Astrocyte (in vitro differentiated cells and primary cell): ENCODE results near the gene FGF22. TPM values are rescaled to one million over a fixed set of nuclear protein-coding genes. Genes with fewer than 3 reads are reported as not detected.

ENCODE experiments used
- DNase-seq: peaks from one replicate; pipeline ENCODE4 v3.0.0-alpha.2; 2010; ENCODE audit warnings: low read depth
- FAIRE-seq: peaks from 2 replicates; lab custom pipeline; 2011; peaks lifted over from hg19 to GRCh38; lab: Jason Lieb, UNC
- H2AFZ ChIP-seq: 2 replicates; pipeline ENCODE4 v1.6.0; 2012; ENCODE audit warnings: low read depth, low read length, inconsistent platforms
- H3K27ac ChIP-seq: 2 replicates; pipeline ENCODE4 v1.5.1; 2011; ENCODE audit warnings: low read depth, low read length, inconsistent platforms
- H3K27me3 ChIP-seq: 2 replicates; pipeline ENCODE4 v1.6.0; 2011; ENCODE audit warnings: low read length, inconsistent platforms; ENCODE audit not compliant: insufficient read depth
- H3K36me3 ChIP-seq: 2 replicates; pipeline ENCODE4 v1.5.1; 2011; ENCODE audit warnings: low read length, inconsistent platforms; ENCODE audit not compliant: insufficient read depth
- H3K4me1 ChIP-seq: 2 replicates; pipeline ENCODE4 v1.5.1; 2011; ENCODE audit warnings: low read length, inconsistent platforms; ENCODE audit not compliant: insufficient read depth
- H3K4me2 ChIP-seq: 2 replicates; pipeline ENCODE4 v1.6.0; 2012; ENCODE audit warnings: low read length, inconsistent platforms
- H3K4me3 ChIP-seq: 2 replicates; pipeline ENCODE4 v1.5.1; 2011; ENCODE audit warnings: low read depth, mild to moderate bottlenecking, low read length, inconsistent platforms; ENCODE audit not compliant: insufficient read depth
- H3K79me2 ChIP-seq: 2 replicates; pipeline ENCODE4 v1.6.0; 2012; ENCODE audit warnings: mild to moderate bottlenecking, low read length, inconsistent platforms; ENCODE audit not compliant: insufficient read depth
- H3K9ac ChIP-seq: 2 replicates; pipeline ENCODE4 v1.6.0; 2012; ENCODE audit warnings: mild to moderate bottlenecking, low read length, inconsistent platforms
- H3K9me3 ChIP-seq: 2 replicates; pipeline ENCODE4 v1.5.1; 2012; ENCODE audit warnings: low read depth, mild to moderate bottlenecking, low read length, inconsistent platforms; ENCODE audit not compliant: insufficient read depth
- H4K20me1 ChIP-seq: 2 replicates; pipeline ENCODE4 v1.6.0; 2012; ENCODE audit warnings: low read length, inconsistent platforms; ENCODE audit not compliant: insufficient read depth
- H3K27ac Mint-ChIP-seq: one replicate; pipeline ENCODE4 v1.8.0; 2021; ENCODE audit warnings: mild to moderate bottlenecking, mixed read lengths; ENCODE audit not compliant: unreplicated experiment
- H3K27me3 Mint-ChIP-seq: one replicate; pipeline ENCODE4 v1.8.0; 2021; ENCODE audit warnings: low read depth, mixed read lengths; ENCODE audit not compliant: unreplicated experiment
- H3K36me3 Mint-ChIP-seq: one replicate; pipeline ENCODE4 v1.8.0; 2021; ENCODE audit warnings: low read depth, mixed read lengths; ENCODE audit not compliant: unreplicated experiment
- H3K4me1 Mint-ChIP-seq: one replicate; pipeline ENCODE4 v1.8.0; 2021; ENCODE audit warnings: low read depth, mixed read lengths; ENCODE audit not compliant: unreplicated experiment
- H3K4me3 Mint-ChIP-seq: one replicate; pipeline ENCODE4 v1.8.0; 2021; ENCODE audit warnings: mild to moderate bottlenecking, moderate library complexity, mixed read lengths; ENCODE audit not compliant: unreplicated experiment
- H3K9me3 Mint-ChIP-seq: one replicate; pipeline ENCODE4 v1.8.0; 2021; ENCODE audit warnings: mild to moderate bottlenecking, mixed read lengths; ENCODE audit not compliant: unreplicated experiment
- EZH2 ChIP-seq: IDR thresholded peaks from 2 replicates; pipeline ENCODE4 v1.6.1; 2012; ENCODE audit warnings: mild to moderate bottlenecking, low read length, inconsistent platforms; ENCODE audit not compliant: insufficient read depth
- total RNA-seq: library from RNA; stranded (reverse); gene quantifications from 2 replicates; pipeline ENCODE4 v1.2.1, GENCODE V29; 2021
- TF ChIP-seq, protein P1 (sequence below): IDR thresholded peaks from 2 replicates; pipeline ENCODE4 v1.5.1; 2011; ENCODE audit warnings: low read depth, mild to moderate bottlenecking, inconsistent platforms, low read length, moderate library complexity; ENCODE audit not compliant: insufficient read depth

Gene FGF22
- total RNA-seq, 1 donor from 2014 or later = 0.25 TPM

DNA sequence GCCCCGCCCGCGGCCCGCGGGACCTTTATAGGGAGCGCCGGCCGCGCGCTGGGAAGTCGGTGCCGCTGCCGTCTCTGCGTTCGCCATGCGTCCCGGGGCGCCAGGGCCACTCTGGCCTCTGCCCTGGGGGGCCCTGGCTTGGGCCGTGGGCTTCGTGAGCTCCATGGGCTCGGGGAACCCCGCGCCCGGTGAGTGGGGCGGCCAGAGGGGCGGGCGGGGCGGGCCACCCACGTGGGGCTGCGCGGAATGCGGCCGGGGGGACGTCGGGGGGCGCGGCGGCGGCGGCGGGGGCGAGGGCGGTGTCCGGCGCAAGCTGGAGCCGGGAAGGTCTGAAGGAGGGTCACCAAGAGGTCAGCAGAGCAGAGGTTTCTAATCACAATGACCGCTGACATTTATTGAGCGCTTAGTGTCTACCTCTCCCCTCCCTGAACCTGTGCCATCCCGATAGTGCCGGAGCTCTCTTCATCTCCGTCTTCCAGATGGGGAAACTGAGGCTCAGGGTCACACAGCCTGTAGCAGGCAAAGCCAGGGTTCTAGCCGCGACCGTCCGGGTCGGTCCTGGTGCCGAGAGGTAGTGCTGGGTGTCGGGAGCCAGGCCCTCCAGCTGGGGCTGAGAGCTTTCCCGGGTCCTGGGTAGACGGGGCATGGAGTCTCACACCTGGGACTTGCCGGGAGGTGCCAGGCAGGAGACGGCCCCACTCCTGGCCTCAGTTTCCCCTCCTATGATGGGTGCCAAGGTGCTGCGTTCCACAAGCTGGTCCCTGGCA, 36.8 kb downstream of the FGF22 start, which contains the start of gene FSTL3:
Gene FSTL3, plus strand, starts transcription at position 54 of the 767 bp plus-strand sequence. Its CDS starts 32 bp downstream, at position 86.
- Mint-ChIP-seq H3K36me3 (peaks cover 6% of the 10 kb centered on the region), H3K9me3 (no peaks in the 10 kb centered on the region), H3K4me1 (peaks cover 9% of the 10 kb centered on the region), H3K4me3 (peak within 1 kb of the TSS; percentile 74), H3K27me3 (peaks cover 3% of the 10 kb centered on the region), H3K27ac (peak within 1 kb of the TSS; percentile 72)
- no peak for DNase-seq
- no peaks in the 10 kb centered on the region for H3K9me3 ChIP-seq
- no peak for FAIRE-seq
- H3K27ac ChIP-seq = peak within 1 kb of the TSS; percentile 91
- H3K9ac ChIP-seq = peak within 1 kb of the TSS; percentile 96
- TF ChIP-seq EZH2 = no peak
- TF ChIP-seq, protein P1, sequence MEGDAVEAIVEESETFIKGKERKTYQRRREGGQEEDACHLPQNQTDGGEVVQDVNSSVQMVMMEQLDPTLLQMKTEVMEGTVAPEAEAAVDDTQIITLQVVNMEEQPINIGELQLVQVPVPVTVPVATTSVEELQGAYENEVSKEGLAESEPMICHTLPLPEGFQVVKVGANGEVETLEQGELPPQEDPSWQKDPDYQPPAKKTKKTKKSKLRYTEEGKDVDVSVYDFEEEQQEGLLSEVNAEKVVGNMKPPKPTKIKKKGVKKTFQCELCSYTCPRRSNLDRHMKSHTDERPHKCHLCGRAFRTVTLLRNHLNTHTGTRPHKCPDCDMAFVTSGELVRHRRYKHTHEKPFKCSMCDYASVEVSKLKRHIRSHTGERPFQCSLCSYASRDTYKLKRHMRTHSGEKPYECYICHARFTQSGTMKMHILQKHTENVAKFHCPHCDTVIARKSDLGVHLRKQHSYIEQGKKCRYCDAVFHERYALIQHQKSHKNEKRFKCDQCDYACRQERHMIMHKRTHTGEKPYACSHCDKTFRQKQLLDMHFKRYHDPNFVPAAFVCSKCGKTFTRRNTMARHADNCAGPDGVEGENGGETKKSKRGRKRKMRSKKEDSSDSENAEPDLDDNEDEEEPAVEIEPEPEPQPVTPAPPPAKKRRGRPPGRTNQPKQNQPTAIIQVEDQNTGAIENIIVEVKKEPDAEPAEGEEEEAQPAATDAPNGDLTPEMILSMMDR = no peak
- H3K4me2 ChIP-seq = peak within 1 kb of the TSS; percentile 94
- H4K20me1 ChIP-seq = peaks cover 20% of the 10 kb centered on the region
- peaks cover 26% of the 10 kb centered on the region for H3K79me2 ChIP-seq
- H3K36me3 ChIP-seq = no peaks in the 10 kb centered on the region
- peaks cover 34% of the 10 kb centered on the region for H3K4me1 ChIP-seq
- H3K27me3 ChIP-seq = no peaks in the 10 kb centered on the region
- peak within 1 kb of the TSS; percentile 83 for H3K4me3 ChIP-seq
- peak within 1 kb of the TSS; percentile 34 for H2AFZ ChIP-seq

DNA sequence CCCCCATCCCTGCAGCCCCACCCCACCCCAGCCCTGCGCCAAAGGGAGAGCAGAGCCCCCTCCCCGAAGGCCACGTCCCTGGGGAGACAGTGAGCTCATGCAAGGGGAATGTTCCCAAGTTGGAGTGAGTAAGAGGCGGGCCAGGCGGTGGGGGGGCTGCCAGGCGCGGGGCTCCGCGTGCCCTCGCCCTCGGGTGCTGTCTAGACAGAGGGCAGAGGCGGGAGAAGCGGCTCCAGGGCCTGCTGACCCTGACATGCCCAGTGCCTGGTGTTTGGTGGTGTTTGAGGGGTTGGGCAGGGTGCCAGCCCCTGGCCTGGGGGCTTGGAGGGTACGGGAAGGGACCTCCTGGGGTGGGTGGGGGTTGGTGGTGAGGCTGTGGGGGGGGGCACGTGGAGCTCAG, 37.5 kb downstream of the FGF22 start:
- Mint-ChIP-seq H3K9me3 (no peaks in the 10 kb centered on the region), H3K4me1 (peaks cover 9% of the 10 kb centered on the region), H3K27ac (peak overlapping the region; percentile 72), H3K27me3 (peaks cover 3% of the 10 kb centered on the region), H3K36me3 (peaks cover 6% of the 10 kb centered on the region), H3K4me3 (no peak overlapping the region)
- no peak for TF ChIP-seq EZH2
- TF ChIP-seq, protein P1 = no peak
- FAIRE-seq (no peak), DNase-seq (peak; percentile 80)
- Histone ChIP-seq H2AFZ (no peak overlapping the region), H3K4me3 (peak overlapping the region; percentile 83), H3K9ac (peak overlapping the region; percentile 96), H3K79me2 (peaks cover 26% of the 10 kb centered on the region), H3K27ac (peak overlapping the region; percentile 91), H3K9me3 (no peaks in the 10 kb centered on the region), H3K27me3 (no peaks in the 10 kb centered on the region), H4K20me1 (peaks cover 25% of the 10 kb centered on the region), H3K4me1 (peaks cover 34% of the 10 kb centered on the region), H3K36me3 (no peaks in the 10 kb centered on the region), H3K4me2 (peak overlapping the region; percentile 94)
